ENCODE data around the gene TSKS. TPM values are rescaled to one million over a fixed set of nuclear protein-coding genes. Genes with fewer than 3 reads are reported as not detected.
A peak's percentile ranks its signal among the peaks of the same experiment; 100 is the strongest.

The TSKS gene
- total RNA-seq, 1 experiment from 2014 or later, result 0.28 TPM

DNA sequence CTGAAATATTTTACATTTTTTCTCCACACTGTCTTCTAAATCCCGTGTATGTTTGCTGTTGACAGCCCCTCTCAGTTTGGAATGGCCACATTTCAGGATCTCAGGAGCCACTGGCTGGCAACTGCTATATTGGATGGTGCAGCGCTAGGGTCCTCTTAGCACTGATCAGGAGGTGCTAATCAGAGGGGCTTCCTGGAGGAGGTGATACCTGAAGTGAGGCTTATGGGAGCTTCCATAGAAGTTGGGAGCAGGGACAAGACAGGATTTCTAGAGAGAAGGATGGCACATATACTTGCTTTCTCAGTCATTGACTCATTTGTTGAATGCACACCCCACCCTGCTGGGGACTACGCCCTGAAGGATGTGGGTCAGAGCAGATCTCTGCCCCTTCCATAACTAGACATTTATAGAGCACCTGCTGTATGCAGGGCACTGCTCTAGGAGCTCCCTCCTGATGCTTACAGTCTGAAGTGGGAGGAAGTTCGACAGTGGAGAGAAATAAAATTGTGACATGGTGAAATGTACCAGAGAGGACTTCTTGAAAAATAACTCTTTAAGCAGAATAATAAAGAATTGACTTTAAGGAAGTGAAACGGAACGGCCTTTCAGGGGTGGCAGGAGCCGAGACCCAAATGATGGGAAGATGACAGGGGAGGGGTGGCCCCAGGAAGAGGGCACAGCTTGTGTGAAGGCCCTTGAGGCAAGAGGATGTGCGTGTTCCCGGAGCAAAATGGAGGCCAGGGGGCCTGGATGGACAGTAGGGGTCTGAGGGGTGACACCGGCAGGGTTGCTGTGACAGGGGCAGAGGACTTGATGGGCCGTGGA, 16.8 kb upstream of the TSKS start:
- no peak overlapping the region for H4K8ac ChIP-seq (replicated peaks; ENCODE audit: insufficient read length, low read depth, low read length)
- no peak overlapping the region for H3K4me2 ChIP-seq (ENCODE audit: insufficient read depth, insufficient read length, low read length)
- peaks cover 5% of the 10 kb centered on the region for H3K79me1 ChIP-seq (ENCODE audit: insufficient read depth, low read depth, low read length, poor library complexity, severe bottlenecking)
- no peak overlapping the region for H4K5ac ChIP-seq (ENCODE audit: insufficient read length, low read depth, low read length)
- H3K23ac ChIP-seq (ENCODE audit: insufficient read length, low read depth, low read length), result no peak overlapping the region
- peaks cover 4% of the 10 kb centered on the region; the same call in 1 of the 2 replicates for H3K79me2 ChIP-seq (ENCODE audit: insufficient read depth, low read length)
- H2AFZ ChIP-seq (ENCODE audit: low read length), result no peak overlapping the region
- H3K4ac ChIP-seq (ENCODE audit: low read depth, low read length), result no peak overlapping the region
- no peaks in the 10 kb centered on the region for H4K20me1 ChIP-seq (ENCODE audit: control insufficient read depth, insufficient read depth, insufficient read length)
- H2BK20ac ChIP-seq (ENCODE audit: low read depth, low read length, poor library complexity, severe bottlenecking), result no peak overlapping the region
- H3K23me2 ChIP-seq (ENCODE audit: insufficient read length, low read depth, low read length, poor library complexity, severe bottlenecking), result no peaks in the 10 kb centered on the region
- H3K9ac ChIP-seq (ENCODE audit: extremely low read depth, insufficient read length, low read length), result no peak overlapping the region
- H3K9me3 ChIP-seq (ENCODE audit: control insufficient read depth, low read depth, low read length), result no peaks in the 10 kb centered on the region
- H3K4me1 ChIP-seq (ENCODE audit: insufficient read depth, low read length), result no peaks in the 10 kb centered on the region
- no peak overlapping the region for H4K91ac ChIP-seq (ENCODE audit: insufficient read length, low read depth, low read length)
- no peak overlapping the region for H2AK5ac ChIP-seq (ENCODE audit: insufficient read length, low read length)
- H3K36me3 Mint-ChIP-seq (ENCODE audit: insufficient read depth in 1 of 3, low read depth in 3 of 3), result peaks cover 12 to 27% (median 25%) of the 10 kb centered on the region in 3 experiments
- H3K4me1 Mint-ChIP-seq, result peaks cover 5 to 13% of the 10 kb centered on the region in 2 experiments; a peak in 3 of 4 replicates
- peak overlapping the region in 2 of 3 experiments; percentile 15 to 30; a peak in 5 of 7 replicates for H3K27ac Mint-ChIP-seq
- no peak overlapping the region for H3K27ac ChIP-seq (ENCODE audit: insufficient read length, low read depth, low read length)
- no peak overlapping the region for H3K18ac ChIP-seq (ENCODE audit: insufficient read length, low read depth, low read length)
- no peak overlapping the region for H2BK120ac ChIP-seq (ENCODE audit: low read depth, low read length, poor library complexity, severe bottlenecking)
- DNase-seq, result no peak
- H2BK15ac ChIP-seq (ENCODE audit: low read depth, low read length), result no peak overlapping the region
- no peak overlapping the region; a peak in 1 of 5 replicates for H3K4me3 Mint-ChIP-seq
- H3K27me3 ChIP-seq (ENCODE audit: insufficient read depth, low read length), result no peaks in the 10 kb centered on the region
- H3T11ph ChIP-seq (ENCODE audit: low read length), result no peak overlapping the region
- H2BK12ac ChIP-seq (ENCODE audit: insufficient read length, low read depth, low read length), result no peak overlapping the region
- TF ChIP-seq, protein P1, sequence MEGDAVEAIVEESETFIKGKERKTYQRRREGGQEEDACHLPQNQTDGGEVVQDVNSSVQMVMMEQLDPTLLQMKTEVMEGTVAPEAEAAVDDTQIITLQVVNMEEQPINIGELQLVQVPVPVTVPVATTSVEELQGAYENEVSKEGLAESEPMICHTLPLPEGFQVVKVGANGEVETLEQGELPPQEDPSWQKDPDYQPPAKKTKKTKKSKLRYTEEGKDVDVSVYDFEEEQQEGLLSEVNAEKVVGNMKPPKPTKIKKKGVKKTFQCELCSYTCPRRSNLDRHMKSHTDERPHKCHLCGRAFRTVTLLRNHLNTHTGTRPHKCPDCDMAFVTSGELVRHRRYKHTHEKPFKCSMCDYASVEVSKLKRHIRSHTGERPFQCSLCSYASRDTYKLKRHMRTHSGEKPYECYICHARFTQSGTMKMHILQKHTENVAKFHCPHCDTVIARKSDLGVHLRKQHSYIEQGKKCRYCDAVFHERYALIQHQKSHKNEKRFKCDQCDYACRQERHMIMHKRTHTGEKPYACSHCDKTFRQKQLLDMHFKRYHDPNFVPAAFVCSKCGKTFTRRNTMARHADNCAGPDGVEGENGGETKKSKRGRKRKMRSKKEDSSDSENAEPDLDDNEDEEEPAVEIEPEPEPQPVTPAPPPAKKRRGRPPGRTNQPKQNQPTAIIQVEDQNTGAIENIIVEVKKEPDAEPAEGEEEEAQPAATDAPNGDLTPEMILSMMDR (conservative IDR thresholded peaks at IDR 0.05), result no peak
- H2BK5ac ChIP-seq (ENCODE audit: insufficient read length, low read length), result no peak overlapping the region
- H3K27me3 Mint-ChIP-seq (ENCODE audit: low read depth), result no peaks in the 10 kb centered on the region
- WGBS (ENCODE audit: extremely low coverage, insufficient read length, low lambda C conversion rate), result no CpG with 5 or more reads among the region's 11 CpGs
- no peak overlapping the region for H3K56ac ChIP-seq (ENCODE audit: insufficient read length, low read depth, low read length)
- H3K9me3 Mint-ChIP-seq, result no peaks in the 10 kb centered on the region
- H3K14ac ChIP-seq (ENCODE audit: insufficient read depth, low read length), result no peak overlapping the region

Data from H9 (cell line).